GM12891 (cell line): ENCODE results near the gene FAM3D.

Source experiments
- POLR2A ChIP-seq: IDR thresholded peaks from 2 replicates; pipeline ENCODE4 v1.6.1; 2011; ENCODE audit warnings: low read depth, low read length, control low read depth
- POLR2AphosphoS5 ChIP-seq: IDR thresholded peaks from 2 replicates; pipeline ENCODE4 v1.6.1; 2011; ENCODE audit warnings: low read depth, low read length, control low read depth
- SPI1 ChIP-seq: IDR thresholded peaks from 2 replicates; pipeline ENCODE4 v1.6.1; 2011; ENCODE audit warnings: low read depth, low read length, control low read depth

DNA sequence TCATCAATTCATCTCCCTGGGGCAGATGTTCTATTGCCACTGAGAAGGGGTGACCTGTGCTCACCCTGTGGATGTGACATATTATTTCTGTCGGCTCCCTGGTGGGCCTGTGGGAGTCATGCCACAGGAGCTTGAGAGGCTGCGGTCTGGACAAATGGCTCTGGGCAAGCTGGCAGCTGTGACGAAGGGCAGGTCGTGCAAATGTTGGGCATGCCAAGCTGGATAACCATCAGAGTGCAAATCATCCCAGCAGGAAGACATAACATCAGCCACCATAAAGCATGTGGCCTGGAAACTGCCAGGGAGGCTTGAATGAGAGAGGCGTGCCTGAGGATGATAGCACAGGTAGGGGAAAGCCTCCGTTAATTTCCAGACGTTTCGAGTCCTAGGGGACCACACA is 45.3 kb upstream of the FAM3D start:
- TF ChIP-seq POLR2AphosphoS5: no peak
- TF ChIP-seq POLR2A: no peak
- TF ChIP-seq SPI1: no peak
